Heart right ventricle (tissue), 16 donors: Measurements from ENCODE around the gene KRTAP10-12. TPM values are rescaled to one million over a fixed set of nuclear protein-coding genes. Genes with fewer than 3 reads are reported as not detected.

Experiments used
- ATAC-seq, 8 donors: fragments of 200-7000 bp; cut with Tn5 transposase; one replicate each; pipeline ENCODE4 v1.9.1; 2020; ENCODE audit warnings: mild to moderate bottlenecking in 8 of 8, moderate library complexity in 8 of 8, moderate number of reproducible peaks in 1 of 8
- DNase-seq, 2 donors: peaks; one replicate each; pipeline ENCODE4 v3.0.0-alpha.2; 2020
- H3K27ac ChIP-seq, 10 donors: fragments of 200-600 bp; sonication (generic) in 2 of 10; one replicate each; pipeline versions ENCODE4 v1.5.0 to v1.8.0; 2020 to 2022; ENCODE audit warnings: mild to moderate bottlenecking in 3 of 10
- H3K27me3 ChIP-seq, 7 donors: fragments of 200-600 bp; one replicate each; pipeline ENCODE4 v1.8.0; 2021 to 2022; ENCODE audit warnings: mild to moderate bottlenecking in 2 of 7
- H3K36me3 ChIP-seq, 9 donors: fragments of 200-600 bp; sonication (generic) in 1 of 9; one replicate each; pipeline versions ENCODE4 v1.5.0 to v1.8.0; 2020 to 2022; ENCODE audit warnings: mild to moderate bottlenecking in 2 of 9
- H3K4me1 ChIP-seq, 9 donors: fragments of 200-600 bp; sonication (generic) in 1 of 9; one replicate each; pipeline versions ENCODE4 v1.5.0 to v1.8.0; 2020 to 2022; ENCODE audit warnings: mild to moderate bottlenecking in 4 of 9
- H3K4me3 ChIP-seq, 10 donors: fragments of 200-600 bp; sonication (generic) in 2 of 10; one replicate each; pipeline versions ENCODE4 v1.5.0 to v1.8.0; 2020 to 2022; ENCODE audit warnings: mild to moderate bottlenecking in 7 of 10, moderate library complexity in 2 of 10
- H3K9me3 ChIP-seq, 11 donors: fragments of 200-600 bp in 10 of 11; sonication (generic) in 2 of 11; one replicate each; pipeline versions ENCODE4 v1.5.0 to v1.8.0; 2013 to 2022; ENCODE audit warnings: mild to moderate bottlenecking in 2 of 11, control low read depth in 1 of 11, moderate library complexity in 1 of 11
- CTCF ChIP-seq, 9 donors: fragments of 200-600 bp; sonication (generic) in 2 of 9; IDR thresholded peaks; one replicate each; pipeline versions ENCODE4 v1.5.0 to v1.8.0; 2021 to 2022; ENCODE audit warnings: antibody characterized with exemption in 9 of 9, mild to moderate bottlenecking in 5 of 9, moderate library complexity in 1 of 9
- WGBS, 2 donors: extraction: QIAGEN DNeasy Blood & Tissue Kit; methylation state at CpG; one replicate each; pipeline ENCODE4 v1.1.7; 2013; ENCODE audit warnings: inconsistent platforms in 1 of 2; 5-methylcytosine and 5-hydroxymethylcytosine counted together
- intact Hi-C, 10 donors: fragments of 100-400 bp; cut with DNase I; formaldehyde crosslinking; loops; one replicate each; pipeline versions ENCODE4 v1.11.1 to v1.14.2; 2022
- polyA plus RNA-seq, 2 donors: library from polyadenylated mRNA; stranded (reverse); fragments of 200-250 nt; gene quantifications; one replicate each; pipeline ENCODE4 v1.2.3, GENCODE V29; 2013
- total RNA-seq, 10 donors: library from RNA; stranded (reverse); fragmentation: NEBNext Ultra II Directional in 3 of 10; extraction: Animal tissue kit (Norgen Biotek cat#: 25700) in 3 of 10; gene quantifications; one replicate each; pipeline versions ENCODE4 v1.2.1 to v1.2.4, GENCODE V29; 2021 to 2023
- donor health status: Arrhythmogenic right ventricular cardiomyopathy.
- donor health status: ischemic (EF 13 %, LVEDD 7.1; RV severe dilation, severe dysfunction).
- donor health status: healthy with polysubstance abuse.
- donor health status: DM: no; HTN: yes; CAD: no.
- donor health status: DM: no; HTN: no; CAD: no.
- donor health status: ischemic (EF 25% LVEDD 6.9; RV normal size, moderate dysfunction).
- donor health status: ischemic (EF 25% LVEDD 5.7; RV mildly dilated, moderate dysfunction).
- donor health status: healthy.
- donor health status: DM: yes; HTN: yes; CAD: no.
- donor health status: Ischemic cardiomyopathy.
- donor health status: ischemic (EF 35%, LVEDD 5.7; RV mildly dilated, moderate dysfunction).
- donor health status: nonischemic (EF 11% LVEDD 7.7; RV severe dilation, severe dysfunction).
- donor health status: DM: yes; HTN: yes; CAD: no.
- donor health status: PGD.
- donor health status: ischemic (EF 29% LVEDD 5.4; RV normal size, mild dysfunction).
- donor health status: nonischemic (EF 23%, LVEDD 6.1; RV moderate dilation, normal function).

The KRTAP10-12 gene
- total and polyA plus RNA-seq, 12 donors, result not detected

DNA sequence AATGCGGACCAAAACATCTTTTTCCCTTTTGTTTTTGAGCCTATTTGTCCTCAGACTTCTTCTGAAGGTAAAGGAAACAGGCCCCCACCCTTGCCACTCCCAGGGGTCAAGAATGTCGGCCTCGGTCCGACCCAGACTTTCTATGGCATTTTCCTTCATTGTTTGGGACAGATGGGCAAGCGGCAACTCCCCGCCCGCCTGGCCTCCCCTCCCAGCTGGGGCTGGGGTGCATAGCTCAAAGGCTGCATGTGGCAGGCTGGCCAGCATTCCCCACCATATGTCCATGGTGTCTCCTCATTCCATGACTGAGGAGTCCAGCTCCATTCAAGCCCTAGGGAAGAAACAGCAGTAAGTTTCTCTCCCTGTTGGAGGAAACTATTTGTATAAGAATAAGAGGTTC is 43.8 kb downstream of the KRTAP10-12 start:
- DNase-seq, result no peak
- 83 to 87% methylated on average over 7 of the region's 7 CpGs for WGBS, 2 donors
- Histone ChIP-seq H3K4me1 (no peaks in the 10 kb centered on the region), H3K36me3 (no peaks in the 10 kb centered on the region), H3K9me3 (peaks cover 0 to 45% (median 28%) of the 10 kb centered on the region in 11 donors), H3K4me3 (no peak overlapping the region), H3K27me3 (no peaks in the 10 kb centered on the region), H3K27ac (no peak overlapping the region)
- intact Hi-C loops, result loop anchor here in 3 of 10 donors (5.0 to 10.0 kb wide), 2 partner anchors 126 to 228 kb away; partner anchors contain the start of gene KRTAP10-8 (in 1 of the 3)
- no peak for ATAC-seq
- no peak for TF ChIP-seq CTCF (IDR thresholded peaks at IDR 0.05)

- H3K27me3 ChIP-seq, result no peaks in the 10 kb centered on the region
- intact Hi-C loops, result loop anchor here in 3 of 10 donors (5.0 to 10.0 kb wide), 2 partner anchors 127 to 230 kb away; partner anchors contain the start of gene KRTAP10-8 (in 1 of the 3)
- H3K4me3 ChIP-seq, result no peak overlapping the region
- ATAC-seq (no peak), DNase-seq (no peak)
- no peak for TF ChIP-seq CTCF (IDR thresholded peaks at IDR 0.05)
- H3K27ac ChIP-seq, result no peak overlapping the region
- H3K9me3 ChIP-seq, result peaks cover 0 to 34% (median 26%) of the 10 kb centered on the region in 11 donors
- H3K4me1 ChIP-seq, result no peaks in the 10 kb centered on the region
- WGBS, 2 donors, result 95 to 97% methylated on average over 3 of the region's 3 CpGs
- no peaks in the 10 kb centered on the region for H3K36me3 ChIP-seq
Observed at GRCh38 chr21:44741921-44742320, 44.9 kb downstream of the KRTAP10-12 start.

DNA sequence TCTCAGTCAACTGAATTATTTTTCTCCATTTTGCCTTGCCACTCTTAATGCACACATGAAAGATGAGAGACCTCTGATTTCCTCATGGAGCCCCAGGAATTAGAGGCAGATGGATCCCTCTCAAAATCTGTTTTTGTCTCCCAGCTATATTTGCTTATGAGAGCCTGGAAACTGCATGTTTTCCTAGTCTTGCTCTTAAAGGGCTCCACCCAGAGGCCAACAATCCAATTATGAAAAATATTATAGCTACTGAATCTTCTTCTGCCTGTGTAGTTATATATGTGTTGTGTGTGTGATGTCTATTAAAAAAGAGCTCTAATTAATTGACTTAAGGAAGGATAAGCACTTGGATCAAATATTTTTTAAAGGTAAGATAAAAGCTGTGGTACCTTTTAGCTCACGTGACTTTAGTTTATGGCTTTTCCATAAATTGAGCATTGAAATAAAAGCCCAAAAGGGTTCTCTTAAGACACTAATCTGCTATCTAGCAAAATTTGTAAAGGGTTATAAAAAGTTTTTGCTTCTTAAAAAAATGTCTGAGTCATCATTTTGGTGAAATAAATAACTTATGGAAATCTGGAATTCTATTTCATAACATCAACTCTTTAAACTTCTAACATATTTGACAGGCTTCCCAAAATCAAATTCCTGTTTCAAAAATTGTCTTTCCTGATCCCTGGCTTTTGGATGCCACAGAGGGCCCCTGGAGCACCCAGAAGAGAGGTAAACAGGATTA is 45.6 kb downstream of the KRTAP10-12 start:
- DNase-seq (no peak), ATAC-seq (no peak)
- Histone ChIP-seq H3K9me3 (peaks cover 0 to 27% (median 19%) of the 10 kb centered on the region in 11 donors), H3K4me1 (no peaks in the 10 kb centered on the region), H3K27me3 (no peaks in the 10 kb centered on the region), H3K4me3 (no peak overlapping the region), H3K36me3 (no peaks in the 10 kb centered on the region), H3K27ac (no peak overlapping the region)
- TF ChIP-seq CTCF (IDR thresholded peaks at IDR 0.05), result peak in 7 of 9 donors; percentile 6 to 52 (median 32)
- 86 to 95% methylated on average over 1 of the region's 1 CpG for WGBS, 2 donors
- intact Hi-C loops, result loop anchor here in 3 of 10 donors (5.0 to 10.0 kb wide), 2 partner anchors 128 to 230 kb away; partner anchors contain the start of gene KRTAP10-8 (in 1 of the 3)

Other genes with a start within 250 kb of the KRTAP10-12 start
- 1 to 10 TPM; 1.2 to 3.2 (median 2.1) TPM for gene LRRC3, start 241.7 kb upstream of the KRTAP10-12 start, total RNA-seq
- 1 to 10 TPM; 1.2 to 2.3 TPM for gene LRRC3, start 241.7 kb upstream of the KRTAP10-12 start, polyA plus RNA-seq
- gene KRTAP10-1, start 157.0 kb upstream of the KRTAP10-12 start, total RNA-seq, result not detected
- gene KRTAP10-1, start 157.0 kb upstream of the KRTAP10-12 start, polyA plus RNA-seq, result not detected
- gene KRTAP10-2, start 145.7 kb upstream of the KRTAP10-12 start, total RNA-seq, result not detected
- not detected for gene KRTAP10-2, start 145.7 kb upstream of the KRTAP10-12 start, polyA plus RNA-seq
- not detected for gene KRTAP10-3, start 138.4 kb upstream of the KRTAP10-12 start, total RNA-seq
- not detected for gene KRTAP10-3, start 138.4 kb upstream of the KRTAP10-12 start, polyA plus RNA-seq
- not detected for gene KRTAP10-4, start 123.4 kb upstream of the KRTAP10-12 start, total RNA-seq
- gene KRTAP10-4, start 123.4 kb upstream of the KRTAP10-12 start, polyA plus RNA-seq, result not detected
- not detected for gene KRTAP10-5, start 116.6 kb upstream of the KRTAP10-12 start, total RNA-seq
- gene KRTAP10-5, start 116.6 kb upstream of the KRTAP10-12 start, polyA plus RNA-seq, result not detected
- gene KRTAP10-6, start 104.7 kb upstream of the KRTAP10-12 start, total RNA-seq, result not detected
- not detected for gene KRTAP10-6, start 104.7 kb upstream of the KRTAP10-12 start, polyA plus RNA-seq
- not detected for gene KRTAP10-7, start 96.6 kb upstream of the KRTAP10-12 start, total RNA-seq
- not detected for gene KRTAP10-7, start 96.6 kb upstream of the KRTAP10-12 start, polyA plus RNA-seq
- gene KRTAP10-8, start 85.1 kb upstream of the KRTAP10-12 start, total RNA-seq, result not detected
- not detected for gene KRTAP10-8, start 85.1 kb upstream of the KRTAP10-12 start, polyA plus RNA-seq
- gene KRTAP10-9, start 70.1 kb upstream of the KRTAP10-12 start, total RNA-seq, result not detected
- gene KRTAP10-9, start 70.1 kb upstream of the KRTAP10-12 start, polyA plus RNA-seq, result not detected
- not detected for gene KRTAP10-10, start 59.8 kb upstream of the KRTAP10-12 start, total RNA-seq
- not detected for gene KRTAP10-10, start 59.8 kb upstream of the KRTAP10-12 start, polyA plus RNA-seq
- gene KRTAP10-11, start 50.8 kb upstream of the KRTAP10-12 start, total RNA-seq, result not detected
- not detected for gene KRTAP10-11, start 50.8 kb upstream of the KRTAP10-12 start, polyA plus RNA-seq
- not detected for gene KRTAP12-4, start 42.5 kb upstream of the KRTAP10-12 start, total RNA-seq
- not detected for gene KRTAP12-4, start 42.5 kb upstream of the KRTAP10-12 start, polyA plus RNA-seq
- not detected for gene KRTAP12-3, start 39.2 kb upstream of the KRTAP10-12 start, total RNA-seq
- gene KRTAP12-3, start 39.2 kb upstream of the KRTAP10-12 start, polyA plus RNA-seq, result not detected
- not detected for gene KRTAP12-2, start 30.2 kb upstream of the KRTAP10-12 start, total RNA-seq
- gene KRTAP12-2, start 30.2 kb upstream of the KRTAP10-12 start, polyA plus RNA-seq, result not detected
- not detected for gene KRTAP12-1, start 15.0 kb upstream of the KRTAP10-12 start, total RNA-seq
- not detected for gene KRTAP12-1, start 15.0 kb upstream of the KRTAP10-12 start, polyA plus RNA-seq
- 1 to 10 TPM in 4 of 10 donors, under 1 TPM in 3, not detected in 3; 0.12 to 2.1 (median 1.0) TPM for gene TSPEAR, start 14.4 kb downstream of the KRTAP10-12 start, total RNA-seq
- gene TSPEAR, start 14.4 kb downstream of the KRTAP10-12 start, polyA plus RNA-seq, result 1 to 10 TPM in 1 of 2 donors, under 1 TPM in 1; under 0.01 to 3.4 TPM
- 10 to 100 TPM; 58.1 to 89.5 (median 67.0) TPM for gene UBE2G2, start 104.6 kb downstream of the KRTAP10-12 start, total RNA-seq
- 10 to 100 TPM; 39.6 to 59.3 TPM for gene UBE2G2, start 104.6 kb downstream of the KRTAP10-12 start, polyA plus RNA-seq
- gene SUMO3, start 120.9 kb downstream of the KRTAP10-12 start, total RNA-seq, result 10 to 100 TPM; 56.9 to 80.9 (median 72.6) TPM
- gene SUMO3, start 120.9 kb downstream of the KRTAP10-12 start, polyA plus RNA-seq, result 10 to 100 TPM; 14.9 to 70.0 TPM
- gene PTTG1IP, start 176.5 kb downstream of the KRTAP10-12 start, total RNA-seq, result 100 to 1,000 TPM; 109 to 188 (median 148) TPM
- gene PTTG1IP, start 176.5 kb downstream of the KRTAP10-12 start, polyA plus RNA-seq, result 100 to 1,000 TPM; 122 to 172 TPM
- 100 to 1,000 TPM in 1 of 10 donors, 10 to 100 TPM in 5, 1 to 10 TPM in 4; 5.1 to 151 (median 10.3) TPM for gene ITGB2, start 223.7 kb downstream of the KRTAP10-12 start, total RNA-seq
- gene ITGB2, start 223.7 kb downstream of the KRTAP10-12 start, polyA plus RNA-seq, result 10 to 100 TPM; 12.4 to 12.7 TPM
- 10 to 100 TPM; 42.4 to 67.2 (median 52.6) TPM for gene SLX9, start 242.9 kb downstream of the KRTAP10-12 start, total RNA-seq
- gene SLX9, start 242.9 kb downstream of the KRTAP10-12 start, polyA plus RNA-seq, result 10 to 100 TPM; 68.1 to 83.6 TPM